HL-60/S4 treated with phorbol 12-myristate 13-acetate at 8.2 ng/mL for 4 days and 3 days (cell line): ENCODE data around the gene HOXC5.

Experiments used
- in situ Hi-C: fragments of 300-500 bp; cut with MboI; formaldehyde crosslinking; loops from 2 replicates; pipeline ENCODE4 v1.15.0; 2022; ENCODE audit warnings: low sequenced_read_pairs

HOXC5 gene

GRCh38 chr12:54004841-54005530, 27.9 kb upstream of the HOXC5 start:
- in situ Hi-C loops = no loop called here

- in situ Hi-C loops = no loop called here
These were observed 27.4 kb upstream of the HOXC5 start for GRCh38 chr12:54005531-54005852.

- in situ Hi-C loops = no loop called here
These were observed 26.8 kb upstream of the HOXC5 start for GRCh38 chr12:54005853-54006558.

- in situ Hi-C loops = no loop called here
These were observed 26.2 kb upstream of the HOXC5 start for GRCh38 chr12:54006559-54007220.

- in situ Hi-C loops = no loop called here
These were observed 25.2 kb upstream of the HOXC5 start for GRCh38 chr12:54007538-54008259.

- in situ Hi-C loops = no loop called here
These were observed 24.6 kb upstream of the HOXC5 start for GRCh38 chr12:54008260-54008552.

- in situ Hi-C loops = loop anchor here (10.0 kb wide), 1 partner anchor 185 kb away; no protein-coding TSS in a partner anchor
These were observed 23.4 kb upstream of the HOXC5 start for GRCh38 chr12:54009171-54010052.

- in situ Hi-C loops = loop anchor here (10.0 kb wide), 1 partner anchor 184 kb away; no protein-coding TSS in a partner anchor
These were observed 22.5 kb upstream of the HOXC5 start for GRCh38 chr12:54010053-54010971.

GRCh38 chr12:54010972-54011664, 21.7 kb upstream of the HOXC5 start:
- in situ Hi-C loops = loop anchor here (10.0 kb wide), 1 partner anchor 184 kb away; no protein-coding TSS in a partner anchor

- in situ Hi-C loops = loop anchor here (10.0 kb wide), 1 partner anchor 183 kb away; no protein-coding TSS in a partner anchor
These were observed 21.0 kb upstream of the HOXC5 start for GRCh38 chr12:54011665-54012532.

GRCh38 chr12:54012631-54013409, 20.0 kb upstream of the HOXC5 start:
- in situ Hi-C loops = loop anchor here (10.0 kb wide), 1 partner anchor 182 kb away; no protein-coding TSS in a partner anchor

GRCh38 chr12:54014377-54015017, 18.4 kb upstream of the HOXC5 start:
- in situ Hi-C loops = loop anchor here (10.0 kb wide), 1 partner anchor 180 kb away; no protein-coding TSS in a partner anchor

GRCh38 chr12:54015018-54015931, 17.6 kb upstream of the HOXC5 start:
- in situ Hi-C loops = loop anchor here (10.0 kb wide), 1 partner anchor 180 kb away; no protein-coding TSS in a partner anchor

GRCh38 chr12:54016051-54016450, 16.8 kb upstream of the HOXC5 start:
- in situ Hi-C loops = loop anchor here (10.0 kb wide), 1 partner anchor 179 kb away; no protein-coding TSS in a partner anchor

GRCh38 chr12:54016478-54016964, 16.3 kb upstream of the HOXC5 start:
- in situ Hi-C loops = loop anchor here (10.0 kb wide), 1 partner anchor 178 kb away; no protein-coding TSS in a partner anchor
